GM19372 (cell line): ENCODE data around the gene CIZ1.

Experiments
- ATAC-seq: cut with Tn5 transposase; IDR thresholded peaks from one replicate; pipeline ENCODE4 v1.9.1; 2021; ENCODE audit warnings: mild to moderate bottlenecking, low read depth, moderate library complexity; ENCODE audit not compliant: unreplicated experiment

Gene CIZ1

DNA sequence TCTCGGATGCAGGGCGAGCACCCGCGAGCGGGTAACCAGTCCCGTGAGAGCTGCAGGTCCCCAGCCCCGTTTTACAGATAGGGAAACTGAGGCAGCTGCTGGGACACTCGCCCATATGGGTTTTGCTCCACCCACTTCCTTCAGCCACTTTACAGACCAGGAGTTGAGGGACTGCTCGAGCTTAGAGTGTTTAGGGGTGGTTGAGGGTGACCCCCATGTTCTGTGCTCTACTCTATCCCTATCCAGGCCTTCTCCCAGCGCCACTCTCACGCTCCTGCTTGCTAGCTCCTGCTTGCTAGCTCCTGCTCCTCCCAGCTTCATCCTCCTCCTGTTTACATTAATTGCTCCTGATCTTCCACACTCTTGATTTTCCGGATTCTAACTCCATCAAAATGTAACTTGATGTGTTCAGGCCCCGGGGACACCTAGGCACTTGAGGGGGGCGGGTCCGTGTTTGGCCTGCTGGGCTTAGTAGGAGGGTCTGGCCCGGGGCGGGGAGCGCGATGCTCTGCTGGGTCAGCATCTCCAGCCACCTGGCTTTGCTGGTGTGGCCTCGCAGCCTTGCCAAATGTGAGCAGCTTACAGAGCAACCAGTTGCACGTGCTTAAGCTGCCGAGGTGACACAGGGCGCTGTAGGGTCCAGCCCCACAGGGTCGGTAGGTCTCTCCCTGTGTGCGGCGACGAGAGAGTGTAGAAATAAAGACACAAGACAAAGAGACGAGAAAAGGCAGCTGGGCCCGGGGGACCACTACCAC is 62.4 kb downstream of the CIZ1 start:
- no peak for ATAC-seq

DNA sequence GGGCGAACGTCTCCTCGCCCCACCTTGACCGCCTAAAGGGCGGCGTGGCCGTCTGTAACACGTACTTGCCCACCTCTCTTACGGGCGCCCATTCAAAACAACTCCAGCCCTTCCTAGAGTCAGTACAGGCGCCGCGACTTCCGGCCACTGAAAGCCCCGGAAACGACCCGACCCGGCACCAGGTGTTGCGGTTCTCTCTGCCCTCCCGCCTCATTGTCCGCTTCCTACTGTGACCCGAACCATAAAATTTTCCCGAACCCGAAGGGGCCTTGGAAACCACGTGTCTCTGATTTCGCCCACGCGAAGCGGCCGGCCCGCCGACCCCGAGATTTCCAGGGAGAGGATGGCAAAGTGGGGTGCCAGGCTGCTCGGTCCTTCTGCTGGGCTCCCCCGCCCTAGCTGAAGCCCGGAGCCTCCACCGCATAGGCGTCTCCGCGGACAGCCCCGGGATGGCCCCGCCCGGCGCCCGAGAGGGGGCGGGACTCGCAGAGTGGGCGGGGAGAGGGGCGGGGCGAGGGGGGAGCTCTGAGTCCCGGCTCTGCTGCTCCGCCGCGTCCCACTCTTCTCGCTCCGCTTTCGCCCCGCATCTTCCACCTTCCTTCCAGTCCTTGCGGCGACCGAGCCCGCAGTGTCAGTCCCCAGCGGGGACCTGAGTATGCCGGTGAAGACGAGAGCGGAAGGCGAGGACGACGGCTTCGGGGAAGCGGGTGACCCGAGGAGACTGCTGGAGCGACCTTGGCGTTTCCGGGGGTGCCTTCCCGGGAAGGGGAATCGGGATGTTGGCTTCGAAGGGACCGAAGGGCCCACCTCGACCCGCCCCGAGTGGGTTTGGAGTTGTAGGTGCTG is 63.2 kb downstream of the CIZ1 start:
- ATAC-seq = peak; percentile 68

DNA sequence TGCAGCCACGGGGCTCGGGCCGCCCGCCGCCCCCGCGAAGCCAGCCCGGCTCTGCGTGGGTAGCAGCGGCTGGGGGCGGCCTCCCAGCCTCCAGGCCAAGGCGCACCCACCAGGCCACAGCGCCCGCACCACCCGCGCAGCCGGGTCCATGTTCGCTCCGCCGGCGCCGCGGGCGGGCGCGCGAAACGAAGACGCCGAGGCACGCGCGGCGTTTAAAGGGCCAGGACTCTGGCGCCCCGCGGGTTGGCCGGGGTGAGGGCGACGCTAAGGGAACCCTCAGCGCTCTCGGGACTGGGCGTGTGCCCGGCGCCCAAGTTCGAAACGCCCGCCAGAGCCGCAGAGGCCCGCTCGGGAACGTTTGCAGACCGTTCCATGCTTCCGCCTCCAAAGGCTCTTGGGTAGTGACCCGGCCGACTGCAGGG is 63.8 kb downstream of the CIZ1 start, which contains the start of gene PTGES2:
Gene PTGES2 (minus strand): TSS at position 162 of the 422 bp plus-strand sequence. CDS start 12 bp downstream, at position 150.
- ATAC-seq = peak; percentile 48

DNA sequence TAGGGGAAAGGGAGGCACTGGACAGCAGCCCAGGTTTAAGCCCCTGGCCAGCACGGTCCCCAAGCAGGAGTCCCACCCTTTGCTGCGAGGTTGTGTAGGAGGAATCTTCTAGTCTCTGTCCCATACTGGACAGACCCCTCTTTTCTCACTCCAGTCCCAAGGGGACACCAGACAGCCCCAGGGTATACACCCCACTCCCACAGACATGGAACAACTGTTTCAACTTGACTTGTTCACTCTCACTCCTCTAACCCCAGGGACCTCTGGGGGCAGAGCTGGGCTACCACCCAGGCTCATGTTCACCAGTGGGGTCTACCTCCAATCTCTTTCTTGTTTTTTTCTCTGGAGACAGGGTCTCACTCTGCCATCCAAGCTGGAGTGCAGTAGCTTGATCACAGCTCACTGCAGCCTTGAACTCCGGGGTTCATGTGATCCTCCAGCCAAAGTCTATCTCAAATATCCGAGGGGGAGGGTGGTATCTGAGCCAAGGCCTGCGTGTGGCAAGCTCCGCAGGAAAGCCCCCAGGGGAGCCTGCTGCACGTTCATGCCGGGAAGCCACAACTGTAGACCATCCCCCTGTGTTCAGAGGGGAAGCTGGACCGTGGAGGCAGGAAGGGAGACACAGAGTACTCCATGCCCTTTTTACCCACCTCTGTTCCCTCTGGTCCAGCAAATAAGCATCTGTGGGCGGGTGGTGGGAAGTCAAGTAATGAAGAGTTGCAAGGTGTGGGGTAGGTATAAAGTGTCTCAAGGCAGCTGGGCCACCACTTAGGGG is 65.6 kb downstream of the CIZ1 start:
- ATAC-seq = no peak

DNA sequence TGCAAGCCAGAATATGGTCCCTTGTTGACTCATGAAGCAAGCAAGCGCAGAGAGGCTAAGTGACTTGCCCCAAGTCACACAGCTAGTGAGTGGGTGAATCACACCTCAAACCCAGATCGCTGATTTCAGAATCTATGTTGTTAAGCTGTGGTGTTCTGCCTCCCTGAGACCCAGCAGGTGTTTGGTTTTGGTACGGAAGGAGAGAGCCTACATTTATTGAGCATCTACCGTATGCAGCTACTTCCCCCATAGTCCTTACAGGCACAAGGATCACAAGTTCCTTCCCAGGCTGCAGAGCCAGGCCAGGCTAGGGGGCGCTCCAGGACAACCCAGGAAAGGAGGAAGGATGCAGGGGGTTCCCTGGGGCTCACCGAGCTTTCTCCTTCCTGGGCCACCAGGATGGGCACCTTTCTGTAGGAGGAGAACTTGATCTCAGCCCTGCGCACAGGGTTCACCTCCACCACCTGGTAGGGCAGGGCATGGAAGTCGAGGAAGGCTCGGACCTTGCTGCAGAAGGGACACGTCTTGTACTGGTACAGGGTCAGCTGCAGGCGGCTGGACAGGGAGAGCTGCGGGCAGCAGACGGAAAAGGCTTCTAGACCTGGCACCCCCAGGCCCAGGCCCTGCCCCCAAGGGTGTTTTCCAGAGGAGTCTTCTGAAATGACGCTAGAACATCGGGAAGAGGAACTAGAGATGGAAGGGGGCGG is 66.3 kb downstream of the CIZ1 start:
- ATAC-seq = no peak

DNA sequence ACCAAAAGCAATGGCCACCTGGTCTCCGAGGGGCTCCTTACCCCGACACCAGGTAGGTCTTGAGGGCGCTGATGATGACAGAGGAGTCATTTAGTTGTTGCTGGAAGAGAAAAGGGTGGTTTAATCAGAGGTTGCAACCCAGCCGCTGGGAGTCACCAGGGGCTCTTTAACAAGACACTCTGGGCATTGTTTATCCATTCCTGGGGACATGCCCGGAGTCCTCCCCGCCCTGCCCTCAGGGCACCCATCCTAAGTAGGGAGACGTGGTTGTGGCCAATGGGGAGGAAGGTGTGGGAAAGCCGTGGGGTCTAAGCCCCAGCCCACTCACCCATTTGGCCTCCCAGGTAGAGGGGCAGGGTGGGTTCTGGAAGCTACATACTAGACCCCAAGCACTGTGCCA is 66.9 kb downstream of the CIZ1 start:
- ATAC-seq = no peak

DNA sequence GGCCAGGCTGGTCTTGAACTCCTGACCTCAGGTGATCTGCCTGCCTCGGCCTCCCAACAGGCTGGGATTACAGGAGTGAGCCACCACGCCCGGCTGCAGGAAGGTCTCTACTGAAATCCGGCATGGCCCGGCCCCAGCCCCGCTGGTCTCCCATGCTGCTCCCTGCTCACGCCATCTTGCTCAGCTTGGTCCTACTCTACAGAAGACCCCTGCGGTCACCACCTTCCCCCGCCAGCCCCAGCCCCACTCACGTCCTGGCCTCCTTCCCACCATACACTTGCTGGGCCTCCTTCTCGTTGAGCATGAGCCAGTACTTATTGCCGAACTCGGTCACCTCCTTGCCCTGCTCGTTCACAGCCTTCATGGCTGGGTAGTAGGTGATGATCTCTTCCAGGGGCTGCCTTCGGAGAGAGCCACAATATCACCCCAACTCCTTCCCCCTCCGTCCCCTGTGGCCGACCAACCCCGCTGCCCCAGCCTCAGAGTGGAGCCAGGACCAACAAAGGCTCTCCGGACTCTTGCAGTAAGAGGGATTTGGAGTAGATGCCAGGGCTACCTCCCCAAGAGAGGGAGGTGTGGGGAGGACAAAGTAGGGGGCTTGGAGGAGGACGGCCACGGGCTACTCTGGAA is 67.8 kb downstream of the CIZ1 start:
- no peak for ATAC-seq

DNA sequence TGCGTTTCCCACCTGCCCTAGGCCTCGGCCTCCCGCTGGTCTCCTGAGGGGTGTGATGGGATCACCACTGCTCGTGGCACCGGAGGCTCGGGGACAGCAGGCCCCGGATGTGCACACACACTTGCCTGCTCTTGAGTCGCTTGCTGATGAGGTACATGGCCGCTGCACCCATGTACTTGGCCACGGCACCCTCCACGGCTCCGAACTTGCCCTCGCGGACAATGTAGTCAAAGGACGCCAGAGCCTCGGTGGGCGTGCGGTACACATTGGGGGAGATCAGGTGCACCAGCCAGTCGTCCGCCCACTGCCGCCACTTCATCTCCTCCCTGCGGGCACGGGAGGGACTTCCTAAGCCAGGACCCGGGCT is 68.6 kb downstream of the CIZ1 start:
- no peak for ATAC-seq

DNA sequence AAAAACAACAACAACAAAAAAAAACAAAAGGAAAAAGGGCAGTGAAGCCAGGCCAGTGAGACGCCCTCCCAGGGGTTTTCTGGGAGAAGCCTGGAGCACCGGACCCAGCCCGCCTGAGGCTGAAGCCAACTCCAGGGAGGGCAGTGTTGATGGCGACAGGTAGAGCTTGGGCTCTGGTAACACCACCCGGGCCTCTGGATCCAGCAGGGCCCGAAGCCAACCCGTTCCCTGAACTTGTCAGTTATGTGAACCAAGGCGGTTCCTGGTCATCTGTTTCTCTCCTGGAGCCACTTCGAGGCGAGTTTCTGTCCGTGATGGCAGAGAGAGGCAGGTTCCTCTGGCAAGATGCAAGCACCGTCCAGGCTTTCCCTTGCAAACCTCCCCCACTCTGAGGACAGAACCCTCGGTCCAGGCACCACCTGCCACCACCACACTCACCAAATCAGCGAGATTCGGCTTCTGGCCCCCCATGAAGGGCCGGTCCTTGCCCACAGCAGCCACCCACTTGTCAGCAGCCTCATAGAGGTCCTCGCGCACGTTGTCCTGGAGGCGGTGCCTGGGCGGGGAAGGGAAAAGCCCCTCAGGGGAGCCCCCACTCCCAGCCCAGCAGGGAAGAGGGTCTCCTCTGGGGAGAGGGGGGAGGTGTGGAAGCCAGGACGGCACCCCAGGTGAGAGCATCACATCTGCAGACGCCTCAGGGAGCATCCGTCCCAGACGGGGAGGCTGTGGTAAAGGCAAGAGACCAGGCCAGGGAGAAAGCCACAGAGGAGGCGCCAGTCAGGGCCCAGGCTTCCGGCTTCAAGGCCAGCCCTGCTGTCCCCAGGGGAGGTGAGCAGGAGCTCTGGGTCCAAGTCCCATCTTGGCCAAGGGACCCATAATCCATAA is 69.2 kb downstream of the CIZ1 start:
- no peak for ATAC-seq

DNA sequence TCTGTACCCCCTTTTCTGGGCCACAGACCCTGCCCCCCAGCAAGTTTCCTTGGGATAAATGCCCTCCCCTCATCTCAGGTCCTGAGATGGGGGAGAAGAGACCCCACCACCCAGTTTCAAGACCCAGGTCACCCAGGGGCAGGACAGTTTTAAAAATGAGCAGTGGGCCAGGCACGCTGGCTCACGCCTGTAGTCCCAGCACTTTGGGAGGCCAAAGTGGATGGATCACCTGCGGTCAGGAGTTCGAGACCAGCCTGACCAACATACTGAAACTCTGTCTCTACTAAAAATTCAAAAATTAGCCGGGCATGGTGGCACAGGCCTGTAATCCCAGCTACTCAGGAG is 69.9 kb downstream of the CIZ1 start:
- ATAC-seq = no peak

DNA sequence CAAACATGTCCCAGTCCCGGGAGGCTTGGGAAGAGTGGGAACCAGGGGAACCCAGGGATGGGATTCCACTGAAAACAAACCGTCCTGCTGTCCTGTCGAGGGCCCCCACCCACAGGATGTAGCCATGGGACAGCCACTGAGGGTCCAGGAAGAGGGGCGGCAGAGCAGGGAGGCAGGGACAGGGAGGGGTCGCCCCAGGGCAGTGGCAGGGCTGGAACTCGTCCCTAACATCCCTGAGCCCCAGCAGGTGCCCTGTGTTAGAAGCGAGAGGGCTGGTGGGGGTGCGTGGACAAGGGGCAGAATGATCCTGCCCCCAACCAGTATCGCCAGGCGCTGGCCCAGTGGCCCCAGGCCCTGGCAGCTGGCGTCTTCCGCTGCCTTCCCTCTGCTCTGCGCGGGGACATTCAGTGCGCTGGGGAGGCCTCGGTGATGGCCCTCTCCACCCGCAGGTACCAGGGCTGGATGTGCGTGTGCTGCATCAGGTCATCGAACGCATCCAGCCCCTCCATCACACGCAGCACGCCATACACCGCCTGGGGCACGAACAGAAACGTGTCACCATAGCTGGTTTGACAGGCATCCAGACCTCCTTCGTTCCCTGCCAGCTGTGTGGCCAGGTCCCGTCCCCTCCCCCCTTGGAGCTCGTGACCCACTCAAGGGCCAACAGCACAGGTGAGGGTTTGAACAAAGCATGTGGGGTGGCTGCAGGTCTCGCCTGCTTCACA is 70.5 kb downstream of the CIZ1 start:
- no peak for ATAC-seq

DNA sequence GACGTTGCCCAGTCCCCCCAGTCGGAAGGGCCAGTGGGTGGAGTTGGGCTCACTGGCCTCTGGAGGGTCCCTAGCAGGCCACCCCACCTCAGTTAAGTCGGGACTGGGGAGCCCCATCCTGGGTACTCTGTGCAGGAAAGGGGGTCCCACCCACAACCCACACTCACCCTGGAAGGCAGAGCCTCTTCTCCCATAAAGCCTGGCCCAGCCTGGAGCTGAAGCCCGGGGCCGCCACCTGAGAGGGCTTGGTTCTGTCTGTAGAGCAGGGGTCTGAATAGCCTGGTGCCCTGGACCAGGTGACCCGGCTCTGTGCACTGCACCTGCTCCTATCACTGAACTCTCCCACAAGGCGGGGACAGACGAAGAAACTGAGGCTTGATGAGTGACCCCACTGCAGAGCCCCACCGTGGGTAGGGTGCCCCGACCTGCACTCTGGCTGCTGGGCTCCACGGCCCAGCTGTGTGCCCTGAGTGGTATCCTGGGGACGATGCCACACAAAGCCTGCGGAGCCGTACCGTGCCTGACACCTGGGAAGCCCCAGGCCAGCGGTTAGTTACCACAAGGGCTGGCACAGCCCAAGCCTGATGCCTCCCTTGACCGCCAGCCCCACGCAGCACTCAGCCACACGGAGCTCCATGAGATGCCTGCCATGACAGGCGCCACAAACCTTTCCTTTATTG is 71.2 kb downstream of the CIZ1 start:
- no peak for ATAC-seq

DNA sequence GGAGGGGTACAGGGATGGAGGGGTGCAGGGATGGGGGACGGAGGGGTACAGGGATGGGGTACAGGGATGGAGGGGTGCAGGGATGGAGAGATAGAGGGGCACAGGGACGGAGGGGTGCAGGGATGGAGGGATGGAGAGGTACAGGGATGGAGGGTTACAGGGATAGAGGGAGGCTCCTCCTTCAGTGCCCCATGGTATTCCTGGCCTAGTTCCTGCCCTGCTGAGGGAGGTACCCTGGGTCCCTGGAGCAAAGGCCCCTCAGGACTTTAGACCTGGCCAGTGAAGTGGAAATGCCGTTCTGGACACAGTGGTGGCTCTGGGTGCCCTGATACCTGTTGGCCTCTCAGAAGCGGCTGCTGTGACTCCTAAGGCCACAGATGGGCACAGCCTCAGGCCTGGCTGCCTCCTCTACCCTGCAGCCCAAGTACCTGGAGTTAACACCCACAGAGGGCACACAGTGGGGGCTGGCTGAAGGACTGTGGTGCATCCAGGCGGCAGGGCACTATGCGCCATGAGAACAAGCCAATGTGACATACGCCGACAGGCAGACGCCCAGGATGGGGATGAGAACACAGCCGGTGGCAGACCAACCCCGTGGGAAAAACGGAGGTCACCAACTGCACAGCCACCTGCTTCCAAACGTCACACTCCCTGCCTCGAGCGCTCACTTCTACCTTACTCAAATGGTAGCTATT is 72.3 kb downstream of the CIZ1 start:
- no peak for ATAC-seq

DNA sequence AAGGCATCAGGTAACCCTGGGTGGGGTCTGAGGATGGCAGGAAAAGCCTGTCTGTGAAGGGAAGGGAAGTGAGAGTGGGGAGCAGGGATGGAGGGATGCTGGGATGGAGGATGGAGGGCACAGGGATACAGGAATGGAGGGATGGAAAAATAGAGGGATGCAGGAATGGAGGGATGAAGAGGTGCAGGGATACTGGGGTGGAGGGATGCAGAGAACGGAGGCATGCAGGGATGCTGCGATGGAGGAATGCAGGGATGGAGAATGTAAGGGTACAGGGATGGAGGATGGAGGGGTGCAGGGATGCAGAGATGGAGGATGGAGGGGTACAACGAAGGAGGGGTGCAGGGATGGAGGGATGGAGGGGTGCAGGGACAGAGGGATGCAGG is 72.9 kb downstream of the CIZ1 start:
- ATAC-seq = no peak

DNA sequence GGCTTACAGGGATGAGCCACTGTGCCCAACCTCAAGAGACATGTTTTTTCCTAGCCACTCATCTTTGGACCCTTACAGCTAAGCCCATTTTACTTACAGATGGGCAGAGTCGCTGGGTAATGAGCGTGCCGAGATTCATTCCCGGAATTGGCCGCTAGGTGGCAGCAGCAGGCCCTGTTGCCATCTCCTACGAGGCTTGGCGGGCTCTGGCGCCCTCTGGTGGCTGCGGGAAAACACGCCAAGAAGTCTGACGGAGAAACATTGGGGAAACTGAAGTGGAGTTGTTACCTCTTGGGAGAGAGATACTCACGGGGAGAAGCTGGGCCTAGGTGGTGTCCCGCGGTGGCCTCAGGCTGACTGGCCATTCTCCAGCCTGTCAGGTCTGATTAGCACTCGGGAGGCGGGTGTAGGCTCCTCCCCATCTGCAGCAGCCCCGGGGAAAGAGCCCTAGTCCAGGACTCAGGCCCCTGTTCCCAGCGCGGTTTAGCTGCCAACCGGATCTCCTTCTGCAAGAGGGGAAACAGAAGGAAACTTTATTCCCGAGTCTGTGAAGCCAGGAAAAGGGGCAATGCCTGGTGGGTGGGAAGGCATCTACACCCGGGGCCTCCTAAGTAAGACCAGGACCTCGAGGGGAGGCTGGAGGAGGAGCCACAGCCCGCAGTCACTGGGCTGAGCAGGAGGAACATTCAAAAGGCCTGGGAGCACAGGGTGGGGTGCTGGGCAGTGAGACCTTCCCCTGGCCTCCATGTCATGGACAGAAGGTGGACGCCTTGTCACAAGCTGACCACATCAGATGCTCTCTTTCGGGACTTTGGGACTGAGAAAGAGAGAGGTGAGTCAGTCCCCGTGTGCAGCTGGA is 73.5 kb downstream of the CIZ1 start:
- no peak for ATAC-seq
